Testis (tissue), 2 donors: ENCODE data around the gene OXNAD1.

ENCODE experiments used
- POLR2A ChIP-seq: fragments of 450-650 bp; IDR thresholded peaks from one replicate; pipeline ENCODE4 v1.6.1; 2017; ENCODE audit warnings: antibody characterized with exemption, mild to moderate bottlenecking, moderate library complexity
- TF ChIP-seq, protein P1 (sequence below), 3 experiments: fragments of 450-650 bp in 2 of 3; fragments of 200-600 bp in 1 of 3; sonication (generic) in 1 of 3; IDR thresholded peaks; one replicate each; pipeline ENCODE4 v1.5.1; 2016 to 2019; ENCODE audit warnings: antibody characterized with exemption in 3 of 3, mild to moderate bottlenecking in 2 of 3, moderate library complexity in 1 of 3

DNA sequence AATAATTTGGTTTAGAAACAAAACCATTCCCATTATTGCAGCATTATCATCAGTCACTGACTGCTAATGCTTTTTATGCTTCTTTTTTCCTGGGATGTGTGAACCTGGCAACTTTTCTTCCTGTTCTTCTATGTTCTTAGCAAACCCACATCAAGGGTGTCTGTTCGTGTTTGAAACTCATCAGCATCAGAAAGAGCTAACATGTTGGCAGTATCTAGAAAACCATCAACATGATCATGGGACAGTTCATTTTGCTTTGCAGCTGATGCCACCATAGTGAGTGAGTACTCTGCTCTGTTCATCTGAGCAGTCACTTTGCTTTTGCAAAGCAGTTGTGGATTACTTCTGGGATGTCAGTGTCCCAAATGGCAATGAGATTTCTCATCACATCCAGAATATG is 6.1 kb upstream of the OXNAD1 start:
- TF ChIP-seq POLR2A = no peak
- TF ChIP-seq, protein P1, sequence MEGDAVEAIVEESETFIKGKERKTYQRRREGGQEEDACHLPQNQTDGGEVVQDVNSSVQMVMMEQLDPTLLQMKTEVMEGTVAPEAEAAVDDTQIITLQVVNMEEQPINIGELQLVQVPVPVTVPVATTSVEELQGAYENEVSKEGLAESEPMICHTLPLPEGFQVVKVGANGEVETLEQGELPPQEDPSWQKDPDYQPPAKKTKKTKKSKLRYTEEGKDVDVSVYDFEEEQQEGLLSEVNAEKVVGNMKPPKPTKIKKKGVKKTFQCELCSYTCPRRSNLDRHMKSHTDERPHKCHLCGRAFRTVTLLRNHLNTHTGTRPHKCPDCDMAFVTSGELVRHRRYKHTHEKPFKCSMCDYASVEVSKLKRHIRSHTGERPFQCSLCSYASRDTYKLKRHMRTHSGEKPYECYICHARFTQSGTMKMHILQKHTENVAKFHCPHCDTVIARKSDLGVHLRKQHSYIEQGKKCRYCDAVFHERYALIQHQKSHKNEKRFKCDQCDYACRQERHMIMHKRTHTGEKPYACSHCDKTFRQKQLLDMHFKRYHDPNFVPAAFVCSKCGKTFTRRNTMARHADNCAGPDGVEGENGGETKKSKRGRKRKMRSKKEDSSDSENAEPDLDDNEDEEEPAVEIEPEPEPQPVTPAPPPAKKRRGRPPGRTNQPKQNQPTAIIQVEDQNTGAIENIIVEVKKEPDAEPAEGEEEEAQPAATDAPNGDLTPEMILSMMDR (IDR thresholded peaks at IDR 0.05) = no peak
